ENCODE data around the gene HSPB8. TPM values are rescaled to one million over a fixed set of nuclear protein-coding genes. Genes with fewer than 3 reads are reported as not detected.

Gene HSPB8
- total and polyA plus RNA-seq, 2 of the 8 experiments (the other 6 are each of a cell fraction or from before 2014, with no cell fraction given) = 11.7 to 28.2 TPM

DNA sequence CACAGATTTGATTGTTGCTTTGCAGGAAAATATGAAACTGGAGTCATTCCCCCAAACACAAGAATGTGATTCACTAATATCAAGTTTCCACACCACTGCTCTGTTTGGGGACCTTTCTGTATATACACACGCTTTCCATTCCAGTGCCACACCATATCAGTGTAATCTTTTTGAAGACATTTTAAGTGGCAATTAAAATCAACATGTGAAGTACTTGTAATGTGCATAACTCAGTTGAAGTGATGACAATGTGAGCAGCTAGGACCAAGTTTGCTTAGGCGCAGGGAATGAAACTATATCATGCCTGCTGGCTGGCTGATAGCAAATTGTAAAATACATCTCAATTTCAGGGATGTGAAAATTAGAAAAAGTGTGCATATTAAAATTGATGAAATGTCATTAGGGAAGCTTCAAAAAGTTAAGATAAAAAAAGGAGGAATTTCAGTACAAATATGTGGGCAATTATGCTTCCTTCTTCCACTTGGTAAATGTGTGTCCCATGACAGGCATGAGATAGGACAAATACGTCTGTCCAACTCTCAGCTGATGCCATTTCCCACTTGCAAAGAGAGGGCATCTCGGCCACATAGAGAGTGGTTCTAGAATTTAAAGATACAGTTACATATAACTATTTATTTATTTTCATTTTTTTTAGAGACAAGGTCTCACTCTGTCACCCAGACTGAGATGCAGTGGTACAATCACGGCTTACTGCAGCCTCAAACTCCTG is 43.7 kb downstream of the HSPB8 start (continued):
- TF ChIP-seq, protein P1, sequence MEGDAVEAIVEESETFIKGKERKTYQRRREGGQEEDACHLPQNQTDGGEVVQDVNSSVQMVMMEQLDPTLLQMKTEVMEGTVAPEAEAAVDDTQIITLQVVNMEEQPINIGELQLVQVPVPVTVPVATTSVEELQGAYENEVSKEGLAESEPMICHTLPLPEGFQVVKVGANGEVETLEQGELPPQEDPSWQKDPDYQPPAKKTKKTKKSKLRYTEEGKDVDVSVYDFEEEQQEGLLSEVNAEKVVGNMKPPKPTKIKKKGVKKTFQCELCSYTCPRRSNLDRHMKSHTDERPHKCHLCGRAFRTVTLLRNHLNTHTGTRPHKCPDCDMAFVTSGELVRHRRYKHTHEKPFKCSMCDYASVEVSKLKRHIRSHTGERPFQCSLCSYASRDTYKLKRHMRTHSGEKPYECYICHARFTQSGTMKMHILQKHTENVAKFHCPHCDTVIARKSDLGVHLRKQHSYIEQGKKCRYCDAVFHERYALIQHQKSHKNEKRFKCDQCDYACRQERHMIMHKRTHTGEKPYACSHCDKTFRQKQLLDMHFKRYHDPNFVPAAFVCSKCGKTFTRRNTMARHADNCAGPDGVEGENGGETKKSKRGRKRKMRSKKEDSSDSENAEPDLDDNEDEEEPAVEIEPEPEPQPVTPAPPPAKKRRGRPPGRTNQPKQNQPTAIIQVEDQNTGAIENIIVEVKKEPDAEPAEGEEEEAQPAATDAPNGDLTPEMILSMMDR (IDR thresholded peaks at IDR 0.05; ENCODE audit: control extremely low read depth in 1 of 3, insufficient read depth in 1 of 3, low read depth in 1 of 3, low read length in 3 of 3) = no peak
- TF ChIP-seq BRCA1 (IDR thresholded peaks at IDR 0.05; ENCODE audit: low read depth, low read length) = no peak
- TF ChIP-seq, protein P2, sequence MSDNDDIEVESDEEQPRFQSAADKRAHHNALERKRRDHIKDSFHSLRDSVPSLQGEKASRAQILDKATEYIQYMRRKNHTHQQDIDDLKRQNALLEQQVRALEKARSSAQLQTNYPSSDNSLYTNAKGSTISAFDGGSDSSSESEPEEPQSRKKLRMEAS (IDR thresholded peaks at IDR 0.05) = no peak
- TF ChIP-seq PHF8 (conservative IDR thresholded peaks at IDR 0.05; ENCODE audit: low read depth, low read length) = no peak
- no peak for TF ChIP-seq POLR2A (IDR thresholded peaks at IDR 0.05; ENCODE audit: control extremely low read depth in 1 of 2, low read depth in 2 of 2, low read length in 2 of 2)
- no peak for TF ChIP-seq POLR2AphosphoS5 (IDR thresholded peaks at IDR 0.05; ENCODE audit: low read depth, low read length)

All from H1 (cell line).